NCI-H1436 (cell line): ENCODE results near the gene ANKRD27.
"Not testable (repeated sequence)": the region's sequence is repeated elsewhere in the genome, so short reads cannot be mapped to it uniquely, and the experiment has no call there.

Source experiments
- DNase-seq: peaks from one replicate; lab custom pipeline; 2025; lab: John Stamatoyannopoulos, UW

ANKRD27 gene

GRCh38 chr19:32674931-32675719 is at the start of gene ANKRD27:
Gene ANKRD27 (minus strand): TSS chr19:32675180. CDS start chr19:32659015, 16,165 bp downstream.
- DNase-seq, result peak; percentile 96

GRCh38 chr19:32720936-32721250 is 45.9 kb upstream of the ANKRD27 start:
- no peak for DNase-seq

GRCh38 chr19:32720216-32720935 is 45.4 kb upstream of the ANKRD27 start:
- no peak for DNase-seq

- no peak for DNase-seq
Measured at GRCh38 chr19:32719611-32720059, 44.7 kb upstream of the ANKRD27 start, which contains the start of gene TDRD12. Gene TDRD12 (plus strand): TSS chr19:32719767. CDS start chr19:32720073, 306 bp downstream.

GRCh38 chr19:32718286-32718685 is 43.3 kb upstream of the ANKRD27 start:
- DNase-seq, result no peak

GRCh38 chr19:32717496-32717895 is 42.5 kb upstream of the ANKRD27 start:
- no peak for DNase-seq

- not testable (repeated sequence) for DNase-seq
Measured at GRCh38 chr19:32716203-32716602, 41.2 kb upstream of the ANKRD27 start.

GRCh38 chr19:32711747-32712146 is 36.8 kb upstream of the ANKRD27 start:
- DNase-seq, result no peak

- no peak for DNase-seq
Measured at GRCh38 chr19:32709032-32709431, 34.1 kb upstream of the ANKRD27 start.

GRCh38 chr19:32708457-32708856 is 33.5 kb upstream of the ANKRD27 start:
- DNase-seq, result no peak

- DNase-seq, result not testable (repeated sequence)
Measured at GRCh38 chr19:32704006-32704405, 29.0 kb upstream of the ANKRD27 start.

- no peak for DNase-seq
Measured at GRCh38 chr19:32702010-32702409, 27.0 kb upstream of the ANKRD27 start.

- not testable (repeated sequence) for DNase-seq
Measured at GRCh38 chr19:32700129-32700528, 25.1 kb upstream of the ANKRD27 start.

GRCh38 chr19:32696771-32697170 is 21.8 kb upstream of the ANKRD27 start:
- not testable (repeated sequence) for DNase-seq

GRCh38 chr19:32695506-32695905 is 20.5 kb upstream of the ANKRD27 start:
- DNase-seq, result not testable (repeated sequence)

GRCh38 chr19:32694851-32695250 is 19.9 kb upstream of the ANKRD27 start:
- DNase-seq, result not testable (repeated sequence)

- DNase-seq, result not testable (repeated sequence)
Measured at GRCh38 chr19:32694316-32694715, 19.3 kb upstream of the ANKRD27 start.

GRCh38 chr19:32693151-32694108 is 18.4 kb upstream of the ANKRD27 start:
- DNase-seq, result not testable (repeated sequence)

GRCh38 chr19:32692727-32693061 is 17.7 kb upstream of the ANKRD27 start:
- no peak for DNase-seq

- DNase-seq, result no peak
Measured at GRCh38 chr19:32691952-32692726, 17.2 kb upstream of the ANKRD27 start.

- peak; percentile 88 for DNase-seq
Measured at GRCh38 chr19:32691291-32691951, 16.4 kb upstream of the ANKRD27 start, which contains the start of gene NUDT19. Gene NUDT19 (plus strand): TSS chr19:32691821. CDS start chr19:32691961, 140 bp downstream.
